Measurements from ENCODE around the gene GAGE12F.
"Not testable (repeated sequence)": the region's sequence is repeated elsewhere in the genome, so short reads cannot be mapped to it uniquely, and the experiment has no call there.

GAGE12F gene
- 0 reads per million in 17 experiments for total RNA-seq

- DNase-seq = not testable (repeated sequence)
These were observed at the start of gene GAGE12F for GRCh38 chrX:49560542-49560941. GAGE12F (plus strand) TSS chrX:49560842; CDS start chrX:49561997, 1,155 bp downstream.

DNA sequence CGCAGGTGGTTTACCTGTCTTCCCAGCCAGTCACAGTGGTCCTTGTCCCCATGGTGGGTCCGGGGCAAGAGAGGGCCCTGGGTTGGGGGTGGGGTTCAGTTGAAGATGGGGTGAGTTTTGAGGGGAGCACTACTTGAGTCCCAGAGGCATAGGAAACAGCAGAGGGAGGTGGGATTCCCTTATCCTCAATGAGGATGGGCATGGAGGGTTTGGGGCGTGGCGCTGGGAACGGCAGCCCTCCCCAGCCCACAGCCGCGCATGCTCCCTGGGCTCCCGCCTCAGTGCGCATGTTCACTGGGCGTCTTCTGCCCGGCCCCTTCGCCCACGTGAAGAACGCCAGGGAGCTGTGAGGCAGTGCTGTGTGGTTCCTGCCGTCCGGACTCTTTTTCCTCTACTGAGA, 28.8 kb upstream of the GAGE12F start, which contains the start of gene GAGE12C:
Gene GAGE12C (plus strand): TSS at position 301 of the 400 bp plus-strand sequence. CDS start 1,155 bp downstream, outside the sequence.
- not testable (repeated sequence) for DNase-seq

GRCh38 chrX:49541433-49541832, 19.2 kb upstream of the GAGE12F start, which contains the start of gene GAGE12D:
GAGE12D (plus strand) TSS chrX:49541733; CDS start chrX:49542888, 1,155 bp downstream.
- DNase-seq = not testable (repeated sequence)

- DNase-seq = not testable (repeated sequence)
These were observed 9.7 kb upstream of the GAGE12F start, which contains the start of gene GAGE12E for GRCh38 chrX:49550989-49551388. GAGE12E (plus strand) TSS chrX:49551289; CDS start chrX:49552444, 1,155 bp downstream.

GRCh38 chrX:49568728-49569127, 8.1 kb downstream of the GAGE12F start:
- DNase-seq = not testable (repeated sequence)

DNA sequence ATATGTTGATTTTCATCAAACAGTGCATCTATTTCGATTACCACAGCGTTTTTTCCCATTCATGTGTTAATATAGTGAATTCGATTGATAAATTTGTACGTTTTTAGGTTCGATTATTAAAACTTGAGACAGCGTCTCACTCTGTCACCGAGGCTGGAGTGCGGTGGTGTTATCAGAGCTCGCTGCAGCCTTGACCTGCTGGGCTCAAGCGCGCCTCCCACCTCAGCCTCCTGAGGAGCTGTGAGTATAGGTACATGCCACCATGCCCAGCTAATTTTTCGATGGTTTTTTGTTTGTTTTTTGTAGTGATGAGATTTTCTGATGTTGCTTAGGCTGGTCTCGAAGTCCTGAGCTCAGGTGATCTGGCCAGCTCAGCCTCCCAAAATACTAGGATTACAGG, 8.5 kb downstream of the GAGE12F start:
- not testable (repeated sequence) for DNase-seq

DNA sequence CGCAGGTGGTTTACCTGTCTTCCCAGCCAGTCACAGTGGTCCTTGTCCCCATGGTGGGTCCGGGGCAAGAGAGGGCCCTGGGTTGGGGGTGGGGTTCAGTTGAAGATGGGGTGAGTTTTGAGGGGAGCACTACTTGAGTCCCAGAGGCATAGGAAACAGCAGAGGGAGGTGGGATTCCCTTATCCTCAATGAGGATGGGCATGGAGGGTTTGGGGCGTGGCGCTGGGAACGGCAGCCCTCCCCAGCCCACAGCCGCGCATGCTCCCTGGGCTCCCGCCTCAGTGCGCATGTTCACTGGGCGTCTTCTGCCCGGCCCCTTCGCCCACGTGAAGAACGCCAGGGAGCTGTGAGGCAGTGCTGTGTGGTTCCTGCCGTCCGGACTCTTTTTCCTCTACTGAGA, 9.5 kb downstream of the GAGE12F start, which contains the start of gene GAGE12G:
Gene GAGE12G (plus strand): TSS at position 301 of the 400 bp plus-strand sequence. CDS start 1,155 bp downstream, outside the sequence.
- not testable (repeated sequence) for DNase-seq

- not testable (repeated sequence) for DNase-seq
These were observed 19.0 kb downstream of the GAGE12F start, which contains the start of gene GAGE12H for GRCh38 chrX:49579649-49580048. GAGE12H (plus strand) TSS chrX:49579949; CDS start chrX:49581104, 1,155 bp downstream.

DNA sequence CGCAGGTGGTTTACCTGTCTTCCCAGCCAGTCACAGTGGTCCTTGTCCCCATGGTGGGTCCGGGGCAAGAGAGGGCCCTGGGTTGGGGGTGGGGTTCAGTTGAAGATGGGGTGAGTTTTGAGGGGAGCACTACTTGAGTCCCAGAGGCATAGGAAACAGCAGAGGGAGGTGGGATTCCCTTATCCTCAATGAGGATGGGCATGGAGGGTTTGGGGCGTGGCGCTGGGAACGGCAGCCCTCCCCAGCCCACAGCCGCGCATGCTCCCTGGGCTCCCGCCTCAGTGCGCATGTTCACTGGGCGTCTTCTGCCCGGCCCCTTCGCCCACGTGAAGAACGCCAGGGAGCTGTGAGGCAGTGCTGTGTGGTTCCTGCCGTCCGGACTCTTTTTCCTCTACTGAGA, 28.6 kb downstream of the GAGE12F start, which contains the start of gene GAGE2A:
Gene GAGE2A (plus strand): TSS at position 301 of the 400 bp plus-strand sequence. CDS start 1,155 bp downstream, outside the sequence.
- not testable (repeated sequence) for DNase-seq

GRCh38 chrX:49589769-49590478, 29.3 kb downstream of the GAGE12F start:
- DNase-seq = not testable (repeated sequence)

- DNase-seq = not testable (repeated sequence)
These were observed 29.8 kb downstream of the GAGE12F start for GRCh38 chrX:49590488-49590887.

- DNase-seq = not testable (repeated sequence)
These were observed 38.1 kb downstream of the GAGE12F start, which contains the start of gene GAGE1 for GRCh38 chrX:49598720-49599119. GAGE1 (plus strand) TSS chrX:49599020; CDS start chrX:49600175, 1,155 bp downstream.

GRCh38 chrX:49610718-49611310, 50.2 kb downstream of the GAGE12F start:
- DNase-seq = no peak
